Stimulated activated naive CD4-positive, alpha-beta T cell (primary cell): Measurements from ENCODE around the gene TFIP11.
"Not testable (repeated sequence)": the region's sequence is repeated elsewhere in the genome, so short reads cannot be mapped to it uniquely, and the experiment has no call there.

Experiments used
- DNase-seq, 6 experiments: peaks; one replicate each; lab custom pipeline; 2025; lab: John Stamatoyannopoulos, UW

Gene TFIP11

DNA sequence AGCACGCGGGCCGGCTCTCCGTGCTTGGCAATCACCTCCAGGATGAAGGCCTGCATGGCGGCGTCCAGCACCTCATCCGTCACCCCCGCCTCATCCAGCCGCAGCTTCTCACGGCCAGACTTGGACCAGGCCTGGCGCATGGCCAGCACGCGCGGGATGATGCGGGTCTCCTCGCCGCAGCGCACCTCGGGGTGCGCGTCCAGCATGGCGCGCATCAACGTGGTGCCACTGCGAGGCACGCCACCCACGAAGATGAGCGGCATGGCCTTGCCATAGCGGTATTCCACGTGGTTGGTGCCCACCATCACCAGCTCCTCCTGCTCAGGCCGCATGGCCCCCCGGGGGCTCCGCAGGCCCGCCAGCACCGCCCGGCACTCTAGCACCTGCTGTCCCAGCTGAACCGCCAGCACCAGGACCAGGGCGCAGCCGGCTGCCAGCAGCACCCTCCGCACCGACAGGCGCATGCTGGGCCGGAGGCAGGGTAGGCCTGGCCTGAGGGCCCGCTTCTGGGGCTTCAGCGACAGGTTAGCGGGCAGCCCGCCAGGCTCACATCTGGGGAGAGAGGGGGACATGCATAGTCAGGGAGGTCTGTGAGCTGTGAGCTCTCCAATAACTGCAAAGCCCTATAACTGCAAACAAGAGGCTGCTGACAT lies 29.0 kb upstream of the TFIP11 start:
- DNase-seq = no peak

DNA sequence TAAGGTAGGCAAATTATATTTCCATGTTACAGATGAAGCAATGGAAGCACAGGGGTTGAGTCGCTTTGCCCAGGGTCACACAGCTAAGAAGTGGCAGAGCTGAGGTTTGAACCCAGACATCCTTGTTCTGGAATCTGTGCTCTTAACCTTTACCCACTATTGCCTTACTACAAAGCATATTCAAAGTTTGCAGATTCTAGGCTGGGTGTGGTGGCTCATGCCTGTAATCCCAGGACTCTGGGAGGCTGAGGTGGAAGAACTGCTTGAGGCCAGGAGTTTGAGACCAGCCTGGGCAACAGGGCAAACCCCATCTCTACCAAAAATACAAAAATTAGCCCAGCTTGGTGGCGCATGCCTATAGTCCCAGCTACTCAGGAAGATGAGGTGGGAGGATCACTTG lies 27.8 kb upstream of the TFIP11 start:
- no peak for DNase-seq

DNA sequence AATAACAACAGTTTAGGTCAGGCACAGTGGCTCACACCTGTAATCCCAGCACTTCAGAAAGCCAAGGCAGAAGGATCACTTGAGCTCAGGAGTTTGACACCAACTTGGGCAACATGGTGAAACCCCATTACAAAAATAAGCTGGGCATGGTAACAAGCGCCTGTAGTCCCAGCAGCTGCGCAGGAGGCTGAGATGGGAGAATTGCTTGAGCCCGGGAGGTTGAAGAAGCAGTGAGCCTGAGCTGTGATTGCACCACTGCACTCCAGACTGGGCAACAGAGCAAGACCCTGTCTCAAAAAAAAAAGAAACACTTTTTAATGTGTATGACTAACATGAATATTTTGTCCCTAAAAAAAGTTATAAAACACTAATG lies 24.5 kb upstream of the TFIP11 start:
- no peak for DNase-seq

DNA sequence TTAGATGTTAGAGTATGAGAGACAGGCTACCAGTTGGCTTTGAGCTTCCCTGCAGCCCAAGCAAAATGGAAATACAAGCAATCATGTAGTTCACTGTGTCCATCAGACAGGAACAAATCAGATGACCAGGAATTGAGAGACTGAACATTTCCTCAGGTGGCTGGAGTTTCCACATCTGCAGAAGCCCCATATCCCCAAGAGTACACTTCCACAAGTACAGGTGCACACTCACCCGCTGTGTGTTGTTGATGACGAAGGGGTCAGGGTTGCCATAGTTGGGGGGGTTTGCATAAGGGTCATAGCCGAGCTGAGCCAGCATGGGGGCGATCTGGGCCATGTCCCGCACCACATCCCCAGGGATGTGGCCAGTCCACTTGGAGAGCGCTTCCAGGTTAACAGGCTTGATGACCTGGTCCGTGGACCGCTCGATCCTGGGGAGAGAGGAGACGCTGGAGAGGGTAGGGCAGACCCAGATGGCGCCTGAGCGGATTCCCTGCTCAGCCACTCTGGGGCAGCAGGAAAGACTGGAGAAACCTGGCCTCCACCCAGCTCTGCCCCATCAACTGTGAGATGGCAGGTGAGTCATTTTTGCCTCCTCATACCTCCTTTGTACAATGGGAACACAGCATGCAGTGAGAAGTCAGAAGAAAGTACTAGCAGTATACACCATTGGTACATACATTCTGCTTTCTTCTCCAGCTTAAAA lies 23.9 kb upstream of the TFIP11 start:
- no peak for DNase-seq

DNA sequence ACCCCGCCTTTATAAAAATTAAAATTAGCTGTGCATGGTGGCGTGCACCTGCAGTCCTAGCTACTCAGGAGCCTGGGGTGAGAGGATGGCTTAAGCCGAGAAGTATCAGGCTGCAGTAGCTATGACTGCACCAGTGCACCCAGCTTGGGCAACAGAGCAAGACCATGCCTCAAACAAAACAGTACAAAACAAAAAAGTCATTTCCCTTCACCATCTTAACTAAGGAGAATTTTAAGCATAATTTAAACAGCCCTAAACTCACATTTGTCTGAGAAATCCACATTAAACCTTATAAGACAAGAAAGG lies 23.3 kb upstream of the TFIP11 start:
- DNase-seq = no peak

DNA sequence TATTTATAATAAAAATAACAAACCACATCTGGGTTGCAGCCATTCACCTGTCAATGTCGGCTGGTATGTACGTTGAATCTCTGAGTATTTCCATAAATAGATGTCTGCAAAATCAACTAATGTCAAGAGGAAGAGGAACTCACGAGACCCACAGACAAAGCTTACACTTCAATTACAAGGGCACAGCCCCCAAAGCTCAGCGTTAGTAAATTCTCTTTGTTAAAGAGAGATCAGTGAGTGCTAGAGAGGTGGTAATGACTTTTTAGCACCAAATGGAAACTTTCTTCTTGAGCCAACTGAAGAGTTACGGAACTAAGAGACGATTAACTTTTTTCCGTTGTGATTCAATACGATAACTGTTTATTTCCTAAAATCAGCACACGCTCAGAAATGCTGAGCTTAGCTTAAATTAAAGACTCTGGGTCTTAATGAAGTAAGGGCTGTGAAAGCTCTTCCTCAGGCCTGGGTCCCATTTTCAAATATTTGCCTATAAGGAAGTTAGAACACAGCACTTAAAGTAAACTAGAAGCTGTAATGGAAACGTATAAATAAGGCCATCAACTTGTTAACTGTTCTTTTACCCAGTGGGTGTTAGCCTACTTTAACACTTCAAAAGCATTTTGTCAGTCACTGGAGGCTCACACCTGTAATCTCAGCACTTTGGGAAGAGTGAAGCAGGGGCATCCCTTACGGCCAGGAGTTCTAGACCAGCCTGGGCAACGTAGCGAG lies 22.8 kb upstream of the TFIP11 start:
- no peak for DNase-seq

DNA sequence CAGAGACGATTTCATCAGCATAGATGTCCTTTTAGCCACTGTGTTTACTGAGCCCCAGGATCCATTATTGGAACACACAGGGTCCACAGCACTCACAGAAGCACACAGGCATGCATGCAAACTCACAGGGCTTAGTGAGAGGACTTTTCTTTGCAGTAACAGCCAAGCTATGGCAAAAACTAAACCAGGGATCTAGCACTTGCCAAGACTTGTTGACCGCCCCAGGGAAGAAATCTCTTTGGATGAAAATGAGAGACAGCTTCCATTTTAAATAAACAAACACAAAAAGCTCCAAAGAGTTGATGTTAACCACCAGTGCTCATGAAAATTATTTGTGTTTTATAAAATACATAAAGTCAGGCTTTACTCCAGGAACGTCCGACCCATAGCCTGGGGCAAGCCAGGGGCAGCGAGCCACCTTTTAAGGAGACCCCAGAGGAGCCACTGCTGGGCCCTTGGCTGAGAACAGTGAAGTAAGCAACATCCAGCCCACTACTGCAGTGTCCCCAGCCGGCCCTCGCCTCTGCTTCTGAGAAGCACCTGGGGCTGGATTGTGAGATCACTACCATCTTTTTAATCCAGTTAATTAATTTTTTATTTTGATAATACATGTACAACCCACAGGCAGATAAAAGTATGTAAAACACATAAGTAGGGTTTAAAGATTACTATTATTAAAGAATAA lies 22.0 kb upstream of the TFIP11 start:
- no peak for DNase-seq

DNA sequence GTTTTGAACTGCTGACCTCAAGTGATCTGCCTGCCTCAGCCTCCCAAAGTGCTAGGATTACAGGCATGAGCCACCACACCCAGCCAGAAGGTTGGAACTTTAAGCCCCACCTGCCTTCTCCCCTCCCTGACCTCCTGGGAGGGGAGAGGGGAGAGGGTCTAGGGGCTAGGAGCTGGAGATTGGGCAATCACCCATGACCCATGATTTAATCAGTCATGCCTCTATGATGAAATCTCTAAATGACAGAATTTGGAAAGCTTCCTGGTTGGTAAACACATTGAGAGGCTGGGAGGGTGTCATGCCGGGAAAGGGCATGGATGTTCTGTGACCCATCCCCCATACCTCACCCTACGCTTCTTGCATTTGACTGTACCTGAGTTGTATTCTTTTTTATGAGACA lies 17.1 kb upstream of the TFIP11 start:
- DNase-seq = no peak

DNA sequence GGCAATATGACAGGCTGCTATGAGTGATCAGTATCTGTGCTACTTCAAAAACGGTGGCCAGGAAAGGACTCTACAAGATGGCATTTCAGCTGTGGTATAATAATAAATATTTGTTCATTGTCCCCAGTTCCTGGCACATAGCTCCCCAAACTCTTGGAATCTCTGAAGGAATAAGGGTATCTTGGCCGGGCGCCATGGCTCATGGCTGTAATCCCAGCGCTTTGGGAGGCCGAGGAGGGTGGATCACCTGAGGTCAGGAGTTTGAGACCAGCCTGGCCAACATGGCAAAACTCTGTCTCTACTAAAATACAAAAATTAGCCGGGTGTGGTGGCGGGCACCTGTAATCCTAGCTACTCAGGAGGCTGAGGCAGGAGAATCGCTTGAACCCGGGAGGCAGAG lies 16.2 kb upstream of the TFIP11 start:
- not testable (repeated sequence) for DNase-seq

DNA sequence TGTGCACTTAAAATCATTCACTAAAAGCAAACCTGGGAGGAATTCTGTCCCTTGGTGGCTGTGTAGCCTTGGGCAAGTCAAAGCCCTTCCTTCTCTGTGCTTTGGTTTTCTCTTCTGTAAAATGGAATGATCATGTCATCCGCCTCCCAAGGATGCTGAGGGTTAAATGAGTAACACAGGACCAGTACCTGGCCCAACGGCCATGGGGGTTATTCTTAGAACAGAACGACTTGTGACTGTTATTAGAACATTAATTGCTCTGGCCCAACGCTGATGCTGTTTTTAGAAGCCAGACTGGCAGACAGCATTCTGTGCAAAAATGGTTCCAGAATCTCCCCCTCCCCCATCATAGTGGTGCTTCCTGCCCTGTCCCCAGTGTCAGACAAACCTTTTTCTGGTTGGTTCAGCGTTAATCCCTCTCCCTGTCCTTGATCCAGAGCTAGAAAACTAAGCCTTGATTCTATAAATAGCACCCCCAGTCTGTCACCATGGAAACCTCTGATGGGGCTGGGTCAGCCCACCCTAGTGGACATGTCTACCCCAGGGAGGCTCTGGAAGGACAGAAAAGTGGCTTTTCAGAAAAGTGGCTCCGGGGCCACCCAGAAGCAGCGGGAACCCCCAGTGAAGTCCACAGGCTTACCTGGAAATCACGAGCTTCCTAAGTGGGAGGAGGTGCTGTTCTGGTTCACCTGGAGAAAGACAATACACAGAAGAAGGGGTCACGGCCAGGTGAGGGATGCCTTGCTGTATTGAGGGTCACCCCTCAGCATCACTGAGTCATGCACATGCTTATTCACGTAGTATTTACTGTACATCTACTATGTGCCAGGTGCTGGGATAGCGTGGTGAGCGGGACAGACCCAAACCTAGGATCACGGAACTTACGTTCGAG lies 15.5 kb upstream of the TFIP11 start:
- no peak for DNase-seq

DNA sequence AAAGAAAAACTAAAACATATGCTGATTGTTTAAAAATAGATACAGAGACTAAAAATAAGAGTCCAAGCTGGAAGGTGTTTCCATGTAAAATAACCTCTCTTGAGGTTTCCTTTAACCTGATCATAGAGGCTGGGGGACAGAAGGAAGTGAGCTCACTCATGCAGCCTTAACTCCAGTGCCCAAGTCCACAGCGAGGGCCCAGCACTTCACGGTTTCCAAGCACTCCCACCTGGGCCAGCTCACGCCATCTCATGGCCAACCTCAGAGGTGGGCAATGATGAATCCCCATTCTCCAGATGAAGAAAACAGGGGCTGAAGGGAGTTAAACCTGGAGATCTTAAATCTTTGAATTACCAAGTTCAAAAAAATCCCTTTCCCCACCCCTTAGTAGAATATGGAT lies 14.9 kb upstream of the TFIP11 start:
- no peak for DNase-seq

DNA sequence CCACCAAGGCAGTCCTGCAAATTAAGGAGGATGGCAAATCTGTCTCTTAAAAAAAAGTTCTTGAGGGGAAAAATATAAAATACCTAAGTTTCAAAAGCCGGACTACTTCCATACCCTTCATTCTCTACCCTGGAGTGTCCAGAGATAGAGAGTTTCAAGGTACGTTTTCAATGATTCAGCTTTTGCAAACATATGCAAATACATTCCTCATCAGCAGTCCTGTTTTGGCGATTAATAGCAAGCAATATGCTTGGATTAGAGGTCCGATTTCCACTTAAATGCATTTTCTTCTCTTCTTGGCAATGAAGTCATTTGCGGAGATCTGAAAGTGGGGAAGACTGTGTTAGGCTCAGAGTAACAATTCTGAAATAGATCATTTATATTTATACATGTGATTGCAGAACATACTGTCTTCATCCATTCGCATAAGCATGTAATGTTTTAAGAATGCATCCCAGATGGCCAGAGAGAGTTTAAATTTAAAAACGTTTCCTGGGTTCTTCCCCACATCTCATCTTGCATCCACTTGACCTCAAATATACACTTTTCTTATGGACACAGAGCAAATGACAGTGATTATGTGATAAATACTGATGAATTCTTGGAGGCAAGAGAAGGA lies 13.8 kb upstream of the TFIP11 start:
- DNase-seq = no peak

DNA sequence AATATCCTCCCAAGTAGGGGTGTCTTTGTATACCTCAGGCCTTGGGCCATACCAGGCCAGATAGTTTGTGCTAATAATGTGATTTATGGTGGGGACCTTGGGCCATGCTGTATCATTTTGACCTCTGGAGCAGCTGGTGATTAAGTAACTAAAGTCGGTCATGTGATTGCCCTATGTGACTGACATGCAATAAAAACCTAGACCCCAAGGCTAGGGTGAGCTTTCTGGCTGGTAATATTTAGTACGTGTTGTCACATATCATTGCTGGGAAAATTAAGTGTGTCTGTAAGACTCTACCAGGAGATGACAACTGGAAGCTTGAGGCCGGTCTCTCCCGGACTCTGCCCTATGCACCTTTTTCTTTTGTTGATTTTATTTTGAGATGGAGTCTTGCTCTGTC lies 12.6 kb upstream of the TFIP11 start:
- no peak for DNase-seq

DNA sequence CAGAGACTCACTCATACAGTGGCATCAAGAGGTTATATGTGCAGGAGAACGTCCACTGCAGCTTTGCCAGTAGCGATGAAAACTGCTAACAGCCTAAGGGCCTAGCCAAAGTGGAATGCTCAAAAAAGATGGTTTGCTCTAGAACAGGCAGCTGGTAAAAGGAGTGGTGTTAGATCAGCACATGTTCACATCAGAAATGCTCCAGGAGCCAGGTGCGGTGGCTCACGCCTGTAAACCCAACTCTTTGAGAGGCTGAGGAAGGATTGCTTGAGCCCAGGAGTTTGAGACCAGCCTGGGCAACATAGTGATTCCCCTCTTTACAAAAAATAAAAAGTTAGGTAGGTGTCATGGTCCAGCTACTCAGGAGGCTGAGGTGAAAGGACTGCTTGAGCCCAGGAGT lies 10.3 kb upstream of the TFIP11 start:
- DNase-seq = no peak

DNA sequence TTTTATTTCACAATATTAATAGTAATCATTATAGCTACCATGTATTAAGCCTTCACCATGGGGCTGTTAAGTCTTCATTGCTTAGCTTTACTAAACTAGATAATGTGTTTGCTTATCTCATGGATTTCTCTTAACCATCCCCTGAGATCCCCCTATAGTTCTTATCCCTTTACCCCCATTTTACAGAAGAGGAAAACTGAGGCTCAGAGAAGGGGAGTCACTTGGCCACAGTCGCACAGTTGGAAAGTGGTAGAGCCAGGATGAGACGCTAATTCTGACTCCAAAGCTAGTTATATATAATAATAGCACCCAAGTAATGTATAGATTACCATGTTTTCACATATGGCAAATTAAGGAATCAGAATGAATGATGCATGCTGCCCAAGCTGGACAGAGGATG lies 9.7 kb upstream of the TFIP11 start:
- no peak for DNase-seq

DNA sequence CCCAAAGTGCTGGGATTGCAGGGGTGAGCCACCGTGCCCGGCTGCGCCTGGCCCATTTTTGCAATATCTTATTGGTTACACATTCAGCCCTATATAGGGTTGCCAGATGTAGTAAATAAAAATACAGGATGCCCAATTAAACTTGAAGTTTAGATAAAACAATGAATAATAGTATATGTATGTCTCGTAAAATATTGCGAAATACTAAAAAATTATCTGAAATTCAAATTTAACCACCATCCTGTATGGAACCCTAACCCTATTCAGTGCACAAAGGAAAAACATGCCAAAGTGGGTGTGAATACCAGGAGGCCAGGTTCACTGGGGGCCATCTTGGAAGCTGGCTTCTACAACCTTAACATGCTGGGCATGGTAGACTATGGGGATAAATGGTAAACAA lies 5.2 kb upstream of the TFIP11 start:
- no peak for DNase-seq

DNA sequence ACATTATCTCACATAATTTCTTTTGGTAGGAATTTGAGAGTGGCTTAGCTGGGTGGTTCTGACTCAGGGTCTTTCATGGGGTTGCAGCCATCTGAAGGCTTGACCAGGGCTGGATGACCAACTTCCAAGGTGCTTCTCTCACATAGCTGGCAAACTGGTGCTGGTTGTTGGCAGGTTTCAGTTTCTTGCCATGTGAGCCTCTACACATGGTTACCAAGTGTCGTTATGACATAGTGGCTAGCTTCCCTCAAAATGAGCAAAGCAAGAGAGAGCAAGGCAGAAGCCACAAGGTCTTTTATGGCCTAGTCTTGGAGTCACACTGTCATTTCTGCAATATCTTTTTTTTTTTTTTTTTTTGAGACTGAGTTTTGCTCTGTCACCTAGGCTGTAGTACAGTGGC lies 4.2 kb upstream of the TFIP11 start:
- DNase-seq = no peak

DNA sequence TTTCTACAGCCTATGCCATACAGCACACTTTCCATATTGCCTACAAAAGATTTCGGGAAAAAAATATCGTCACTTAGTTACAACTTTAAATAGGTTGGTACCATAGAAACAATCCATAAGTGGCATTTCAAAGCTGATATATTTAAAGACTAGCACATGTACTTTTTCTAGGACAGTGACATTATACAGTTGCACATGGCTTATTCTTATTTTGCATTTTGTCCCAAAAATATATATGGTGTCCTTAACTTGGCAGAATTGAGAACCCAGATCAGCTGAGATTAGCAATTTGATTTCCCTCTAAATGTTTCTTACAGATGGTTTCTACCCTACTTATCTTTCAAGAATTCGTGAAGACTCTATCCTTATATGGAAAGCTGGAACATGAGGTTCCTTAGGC lies 3.7 kb upstream of the TFIP11 start:
- DNase-seq = no peak

DNA sequence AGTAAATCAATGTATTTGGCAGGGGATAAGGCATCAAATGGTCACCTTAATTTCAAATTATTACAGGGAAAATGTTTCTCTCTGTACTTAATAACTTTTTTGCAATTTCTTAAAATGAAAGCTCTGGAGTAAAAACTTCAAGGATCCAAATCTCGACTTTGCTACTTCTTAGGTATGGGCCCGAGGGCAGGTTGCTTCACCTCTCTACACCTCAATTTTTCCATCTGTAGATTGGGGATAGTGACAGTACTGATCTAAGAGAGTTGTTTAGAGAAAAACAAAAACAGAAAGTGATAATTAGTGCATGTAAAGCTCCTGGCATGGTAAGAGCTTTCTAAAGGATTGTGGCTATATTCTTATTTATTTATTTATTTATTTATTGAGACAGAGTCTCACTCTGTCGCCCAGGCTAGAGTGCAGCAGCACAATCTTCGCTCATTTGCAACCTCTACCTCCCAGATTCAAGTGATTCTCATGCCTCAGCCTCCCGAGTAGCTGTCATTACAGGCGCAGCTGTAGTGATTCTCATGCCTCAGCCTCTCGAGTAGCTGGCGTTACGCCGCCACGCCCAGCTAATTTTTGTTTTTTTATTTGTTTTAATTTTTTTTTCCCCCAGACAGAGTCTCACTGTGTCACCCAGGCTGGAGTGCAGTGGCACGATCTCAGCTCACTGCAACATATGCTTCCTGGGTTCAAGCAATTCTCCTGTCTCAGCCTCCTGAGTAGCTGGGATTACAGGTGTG lies 2.3 kb upstream of the TFIP11 start:
- no peak for DNase-seq

DNA sequence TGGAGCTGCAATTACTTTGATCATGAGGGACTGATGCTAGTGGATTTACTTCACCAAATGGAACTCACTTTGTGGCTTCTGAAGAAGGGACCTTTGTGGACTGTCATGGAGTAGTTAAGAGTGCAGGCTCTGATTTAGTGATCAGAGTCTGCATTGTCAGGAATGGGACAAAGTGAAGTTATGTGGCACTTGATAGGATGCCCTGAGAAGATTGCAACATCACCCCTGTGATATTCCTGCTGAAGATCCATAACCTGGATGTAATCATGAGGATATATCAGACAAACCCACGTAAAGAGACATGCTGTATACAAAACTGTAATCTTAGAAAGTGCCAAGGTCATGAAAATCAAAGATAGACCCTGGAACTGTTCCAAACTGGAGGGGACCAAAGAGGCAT lies 1.6 kb upstream of the TFIP11 start:
- no peak for DNase-seq

DNA sequence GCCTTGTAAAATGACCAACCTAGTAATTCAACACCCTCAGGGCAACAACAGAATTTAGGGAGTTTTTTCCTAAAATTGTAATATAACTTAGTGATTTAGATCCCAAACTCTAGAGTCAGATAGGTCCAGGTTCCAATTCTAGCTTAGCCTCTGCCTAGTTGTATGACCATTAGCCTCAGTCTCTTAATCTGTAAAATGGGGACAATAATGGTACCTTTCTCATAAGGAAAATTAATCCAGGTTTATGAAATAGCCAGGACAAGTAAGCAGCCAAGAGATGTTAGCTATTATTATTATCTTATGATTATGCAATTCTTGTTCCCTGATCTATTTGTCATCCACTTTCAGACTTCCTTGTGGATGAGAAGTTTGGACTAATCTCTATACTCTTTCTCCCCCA lies 4.1 kb downstream of the TFIP11 start:
- no peak for DNase-seq
